SK-N-SH treated with all-trans-retinoic acid at 6 μM for 48 hours (cell line): Measurements from ENCODE around the gene TGFBR3.

ENCODE experiments used
- ARNTL ChIP-seq: fragments of 450-650 bp; formaldehyde crosslinking; IDR thresholded peaks from 2 replicates; pipeline ENCODE4 v1.5.0; 2020; ENCODE audit warnings: low read depth, mild to moderate bottlenecking, moderate library complexity, borderline replicate concordance
- CSRNP3 ChIP-seq: fragments of 250-450 bp; sonication (Bioruptor Pico); IDR thresholded peaks from 2 replicates; pipeline ENCODE4 v1.5.1; 2021; ENCODE audit warnings: mild to moderate bottlenecking, moderate library complexity
- GLIS3 ChIP-seq: fragments of 250-450 bp; sonication (Bioruptor Pico); IDR thresholded peaks from 2 replicates; pipeline ENCODE4 v1.5.0; 2020; ENCODE audit warnings: mild to moderate bottlenecking, moderate library complexity
- ISL1 ChIP-seq: fragments of 250-450 bp; sonication (Bioruptor Pico); IDR thresholded peaks from 2 replicates; pipeline ENCODE4 v2.1.2; 2022; ENCODE audit warnings: mild to moderate bottlenecking, moderate library complexity
- POU6F1 ChIP-seq: fragments of 250-450 bp; sonication (Bioruptor Pico); IDR thresholded peaks from 2 replicates; pipeline ENCODE4 v1.8.0; 2021; ENCODE audit warnings: low read depth, mild to moderate bottlenecking, moderate library complexity, borderline replicate concordance
- SNAI2 ChIP-seq: fragments of 250-450 bp; sonication (Bioruptor Pico); IDR thresholded peaks from 2 replicates; pipeline ENCODE4 v1.5.0; 2020; ENCODE audit warnings: mild to moderate bottlenecking, moderate library complexity
- ZC3H10 ChIP-seq: fragments of 250-450 bp; sonication (Bioruptor Pico); IDR thresholded peaks from 2 replicates; pipeline ENCODE4 v1.5.1; 2021; ENCODE audit warnings: mild to moderate bottlenecking, moderate library complexity
- ZFP3 ChIP-seq: fragments of 250-450 bp; sonication (Bioruptor Pico); IDR thresholded peaks from 2 replicates; pipeline ENCODE4 v1.5.0; 2020; ENCODE audit warnings: mild to moderate bottlenecking, moderate library complexity
- ZNF8 ChIP-seq: fragments of 450-650 bp; formaldehyde crosslinking; IDR thresholded peaks from 2 replicates; pipeline ENCODE4 v1.5.0; 2020; ENCODE audit warnings: mild to moderate bottlenecking, moderate library complexity

DNA sequence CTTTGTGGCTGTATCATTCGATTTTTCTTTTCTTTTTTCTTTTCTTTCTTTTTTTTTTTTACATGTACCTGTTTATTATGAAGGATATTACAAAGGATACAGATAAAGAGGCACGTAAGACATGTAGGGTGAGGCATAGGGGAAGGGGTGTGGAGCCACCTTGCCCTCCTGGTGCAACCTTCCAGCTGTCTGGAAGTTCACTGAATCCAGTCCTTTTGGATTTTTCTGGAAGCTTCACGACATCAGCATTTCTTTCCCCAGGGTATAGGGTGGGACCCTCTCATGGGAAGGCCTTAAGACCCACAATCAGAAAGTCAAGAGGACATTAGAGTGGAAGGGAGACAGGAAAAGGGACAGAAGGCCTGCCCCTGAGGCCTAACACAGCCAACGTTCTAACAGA lies 30.1 kb upstream of the TGFBR3 start:
- no peak for TF ChIP-seq ZC3H10 (CRISPR knock-in tag)
- no peak for TF ChIP-seq GLIS3 (CRISPR knock-in tag)
- TF ChIP-seq SNAI2, result no peak
- no peak for TF ChIP-seq CSRNP3
- no peak for TF ChIP-seq ZNF8 (CRISPR knock-in tag)
- TF ChIP-seq ARNTL, result no peak
- TF ChIP-seq POU6F1, result no peak
- no peak for TF ChIP-seq ZFP3 (CRISPR knock-in tag)
- no peak for TF ChIP-seq ISL1 (CRISPR knock-in tag)
